TTC549 (cell line): Measurements from ENCODE around the gene CCR8.
"Not testable (repeated sequence)": the region's sequence is repeated elsewhere in the genome, so short reads cannot be mapped to it uniquely, and the experiment has no call there.

Experiments used
- FAIRE-seq: peaks from 2 replicates; lab custom pipeline; 2012; peaks lifted over from hg19 to GRCh38; lab: Jason Lieb, UNC

CCR8 gene

DNA sequence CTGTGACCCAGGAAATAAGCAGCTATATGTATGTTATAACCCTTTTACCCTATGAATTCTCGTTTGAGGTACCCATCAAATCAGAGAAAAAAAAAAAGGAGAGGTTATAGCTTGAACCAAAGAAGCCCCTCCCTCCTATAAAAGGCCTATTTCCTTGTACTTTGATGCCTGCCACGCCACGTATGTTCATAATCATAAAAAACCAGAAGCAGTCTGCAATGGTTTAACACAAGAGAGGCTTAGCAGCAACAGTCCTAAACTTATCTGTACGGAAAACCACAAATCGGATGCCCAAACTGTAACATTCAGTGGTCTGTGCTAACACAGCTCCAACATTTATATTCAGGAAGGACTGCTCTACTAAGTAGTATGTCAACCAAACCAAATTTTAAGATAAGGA is 21.2 kb downstream of the CCR8 start:
- FAIRE-seq = no peak

DNA sequence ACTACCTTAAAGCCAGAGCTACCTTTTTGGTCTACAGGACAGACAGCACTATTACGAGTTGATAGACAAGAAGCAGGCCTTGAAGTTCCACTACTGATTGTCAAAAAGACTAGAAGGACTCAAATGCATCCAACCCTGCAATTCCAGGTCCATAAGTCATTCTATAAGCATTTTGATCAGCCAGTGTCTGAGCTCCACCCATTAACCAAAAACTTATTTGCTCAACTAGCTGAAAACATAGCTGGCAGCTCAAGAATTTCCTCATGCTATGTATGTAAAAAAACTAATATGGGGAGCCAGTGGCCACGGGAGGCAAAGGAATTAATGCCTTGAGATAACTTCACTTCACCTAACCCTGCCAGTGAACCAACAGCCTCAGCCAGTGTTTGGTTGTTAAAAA is 21.6 kb downstream of the CCR8 start:
- not testable (repeated sequence) for FAIRE-seq

DNA sequence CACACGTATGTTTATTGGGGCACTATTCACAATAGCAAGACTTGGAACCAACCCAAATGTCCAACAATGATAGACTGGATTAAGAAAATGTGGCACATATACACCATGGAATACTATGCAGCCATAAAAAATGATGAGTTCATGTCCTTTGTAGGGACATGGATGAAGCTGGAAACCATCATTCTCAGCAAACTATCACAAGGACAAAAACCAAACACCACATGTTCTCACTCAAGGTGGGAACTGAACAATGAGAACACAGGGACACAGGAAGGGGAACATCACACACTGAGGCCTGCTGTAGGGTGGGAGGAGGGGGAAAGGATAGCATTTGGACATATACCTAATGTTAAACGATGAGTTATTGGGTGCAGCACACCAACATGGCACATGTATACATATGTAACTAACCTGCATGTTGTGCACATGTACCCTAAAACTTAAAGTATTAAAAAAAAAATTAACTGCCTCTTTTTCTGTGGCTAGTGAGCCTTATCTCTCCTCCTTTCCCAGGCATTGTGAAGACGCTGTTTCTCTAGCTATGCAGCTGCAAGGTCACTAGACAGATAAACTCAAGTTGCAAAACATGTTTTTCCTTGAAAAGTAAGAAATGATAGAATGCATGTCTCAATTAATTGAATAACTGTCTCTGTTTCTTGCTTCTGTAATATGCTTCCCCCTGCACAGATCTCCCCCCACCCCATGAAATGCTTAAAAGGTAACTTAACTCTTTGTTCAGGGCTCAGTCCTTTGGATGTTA is 23.8 kb downstream of the CCR8 start:
- FAIRE-seq = not testable (repeated sequence)

DNA sequence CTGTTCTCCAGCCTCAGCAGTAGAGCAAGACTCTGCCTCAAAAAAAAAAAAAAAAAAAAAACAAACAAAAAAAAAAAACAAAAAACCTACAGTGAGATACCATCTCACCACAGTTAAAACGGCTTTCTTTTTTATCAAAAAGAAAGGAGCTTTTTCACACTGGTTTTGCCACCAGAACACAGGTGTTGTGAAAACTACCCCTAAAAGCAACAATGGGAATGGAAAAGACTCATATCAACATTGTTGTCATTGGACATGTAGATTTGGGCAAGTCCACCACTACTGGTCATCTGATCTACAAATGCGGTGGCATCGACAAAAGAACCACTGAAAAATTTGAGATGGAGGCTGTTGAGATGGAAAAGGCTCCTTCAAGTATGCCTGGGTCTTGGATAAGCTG is 28.8 kb downstream of the CCR8 start:
- no peak for FAIRE-seq

DNA sequence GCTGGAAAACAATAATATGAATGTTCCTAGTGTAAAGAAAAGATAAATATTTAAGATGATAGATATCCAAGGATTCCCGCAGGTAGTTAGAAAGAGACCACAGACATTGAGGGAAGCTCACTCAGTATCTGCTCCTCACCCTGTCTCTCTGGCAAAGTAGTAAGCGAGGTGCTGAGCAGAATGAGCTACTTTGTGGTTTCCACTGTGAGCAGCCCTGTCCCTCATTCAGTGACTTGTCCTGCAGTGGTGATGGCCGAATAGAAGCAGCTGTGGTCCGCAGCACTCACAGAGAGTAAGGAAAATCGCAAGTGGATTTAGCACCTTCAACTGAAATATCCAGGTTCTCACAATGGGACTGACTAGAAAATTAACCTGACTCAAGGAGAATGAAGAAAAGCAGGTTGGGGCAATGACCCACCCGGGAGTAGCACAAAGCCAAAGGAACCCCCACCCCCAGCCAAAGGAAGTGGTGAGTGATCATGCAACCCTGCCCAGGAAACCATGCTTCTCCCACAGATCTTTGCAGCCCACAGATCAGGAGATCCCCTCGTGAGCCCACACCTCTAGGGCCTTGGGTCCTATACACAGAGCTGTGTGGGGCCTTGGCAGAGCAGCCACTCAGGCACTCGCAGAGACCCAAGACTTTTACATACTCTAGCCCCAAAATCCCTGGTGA is 31.9 kb downstream of the CCR8 start:
- no peak for FAIRE-seq

DNA sequence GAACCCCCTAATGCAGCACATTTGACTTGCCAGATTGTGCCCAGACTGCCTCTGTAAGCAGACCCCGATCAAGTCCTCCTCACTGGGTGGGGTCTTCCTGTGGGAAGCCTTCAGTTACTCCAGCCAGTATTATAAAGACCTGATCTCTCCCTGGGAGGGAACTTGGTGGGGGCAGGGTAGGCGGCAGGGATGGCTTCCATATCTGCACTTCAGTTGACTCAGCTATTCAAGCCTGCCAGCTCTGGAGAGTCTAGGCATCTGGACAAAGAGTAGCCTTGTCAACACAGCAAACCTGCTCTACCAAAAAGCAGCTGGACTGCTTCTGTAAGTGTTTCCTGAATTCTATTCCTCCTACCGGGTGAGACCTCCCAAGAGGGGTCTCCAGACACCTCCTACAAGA is 32.7 kb downstream of the CCR8 start:
- FAIRE-seq = no peak

DNA sequence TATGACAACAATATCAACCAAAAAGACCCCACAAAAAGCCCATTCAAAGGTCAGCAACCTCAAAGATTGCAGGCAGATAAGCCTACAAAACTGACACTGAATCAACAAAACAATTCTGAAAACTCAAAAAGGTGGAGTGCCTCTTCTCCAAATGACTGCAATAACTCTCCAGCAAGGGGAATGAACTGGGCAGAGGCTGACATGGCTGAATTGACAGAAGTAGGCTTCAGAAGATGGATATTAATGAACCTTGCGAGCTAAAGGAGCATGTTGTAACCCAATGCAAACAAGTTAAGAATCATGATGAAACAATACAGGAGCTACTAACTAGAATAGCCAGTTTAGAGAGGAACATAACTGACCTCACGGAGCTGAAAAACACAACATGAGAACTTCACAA is 33.3 kb downstream of the CCR8 start:
- FAIRE-seq = no peak

DNA sequence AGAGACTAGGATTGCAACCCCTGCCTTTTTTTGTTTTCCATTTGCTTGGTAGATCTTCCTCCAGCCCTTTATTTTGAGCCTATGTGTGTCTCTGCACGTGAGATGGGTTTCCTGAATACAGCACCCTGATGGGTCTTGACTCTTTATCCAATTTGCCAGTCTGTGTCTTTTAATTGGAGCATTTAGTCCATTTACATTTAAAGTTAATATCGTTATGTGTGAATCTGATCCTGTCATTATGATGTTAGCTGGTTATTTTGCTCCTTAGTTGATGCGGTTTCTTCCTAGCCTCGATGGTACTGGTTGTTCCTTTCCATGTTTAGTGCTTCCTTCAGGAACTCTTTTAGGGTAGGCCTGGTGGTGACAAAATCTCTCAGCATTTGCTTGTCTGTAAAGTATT is 40.9 kb downstream of the CCR8 start:
- not testable (repeated sequence) for FAIRE-seq

DNA sequence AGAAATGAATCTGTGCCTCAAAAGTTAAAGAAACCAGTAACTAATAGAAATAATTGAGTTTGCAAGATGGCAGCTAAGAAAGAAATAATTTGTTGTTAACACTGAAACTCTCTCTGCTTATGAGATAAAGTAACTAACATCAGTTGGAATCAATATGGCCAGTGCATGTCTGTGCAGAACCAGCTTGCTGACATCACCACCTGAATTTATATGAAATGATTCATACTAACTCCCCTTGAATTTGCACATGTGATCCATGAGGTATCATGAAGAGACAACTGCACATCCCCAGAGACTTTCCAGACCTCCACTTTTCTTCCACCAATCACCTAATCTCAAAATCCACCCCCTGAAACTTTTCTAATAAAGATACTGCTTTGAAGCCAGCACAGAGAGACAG is 43.3 kb downstream of the CCR8 start:
- no peak for FAIRE-seq

DNA sequence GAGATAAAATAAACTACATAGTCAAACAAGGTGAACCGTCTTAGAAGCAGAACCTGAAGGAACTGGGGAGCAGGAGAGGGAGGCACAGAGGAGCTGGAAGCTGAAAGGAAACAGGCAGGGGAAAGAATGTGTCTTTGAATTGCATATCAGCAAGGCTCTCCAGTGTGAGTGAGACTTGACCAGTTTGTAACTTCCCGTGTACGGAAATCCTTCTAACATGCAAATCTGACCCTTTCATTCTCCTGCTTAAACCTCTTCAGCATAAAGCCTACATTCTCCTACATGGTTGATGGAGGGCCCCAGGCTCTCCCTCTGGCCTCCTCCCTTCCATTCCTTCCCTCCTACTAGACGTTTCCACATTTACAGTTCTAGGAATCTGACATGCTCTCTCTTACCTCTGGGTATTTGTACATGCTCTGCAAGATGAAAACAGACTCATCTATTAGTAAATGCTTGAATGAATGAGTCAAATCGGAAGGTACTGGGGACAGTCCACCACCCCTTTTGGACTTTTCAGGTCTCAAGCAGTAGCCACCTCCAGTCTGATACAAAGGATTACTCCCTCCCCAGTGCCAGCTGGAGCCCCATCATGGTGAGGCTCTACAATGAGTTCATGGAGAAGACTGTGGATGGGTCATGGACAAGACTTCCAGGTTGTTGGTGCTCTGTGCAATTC is 47.6 kb downstream of the CCR8 start:
- no peak for FAIRE-seq

DNA sequence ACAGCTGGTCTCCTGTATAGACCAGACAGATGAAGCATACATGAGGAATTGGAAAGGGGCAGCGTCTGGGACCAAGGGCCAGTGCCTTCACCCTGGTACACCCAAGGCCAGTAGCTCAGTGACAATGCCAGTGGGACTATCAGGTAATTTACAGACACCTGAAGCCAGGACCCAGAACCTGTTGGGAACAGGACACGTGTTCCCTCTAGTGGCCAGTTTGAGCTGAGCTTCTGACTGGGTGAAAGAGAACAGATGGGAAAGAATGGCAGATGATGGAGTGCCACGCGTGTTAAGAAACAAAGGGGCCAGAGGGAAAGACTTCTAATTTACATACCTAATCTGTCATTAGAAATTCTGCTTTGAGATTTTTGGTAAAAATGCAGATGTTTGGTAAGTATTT is 48.6 kb downstream of the CCR8 start:
- no peak for FAIRE-seq

DNA sequence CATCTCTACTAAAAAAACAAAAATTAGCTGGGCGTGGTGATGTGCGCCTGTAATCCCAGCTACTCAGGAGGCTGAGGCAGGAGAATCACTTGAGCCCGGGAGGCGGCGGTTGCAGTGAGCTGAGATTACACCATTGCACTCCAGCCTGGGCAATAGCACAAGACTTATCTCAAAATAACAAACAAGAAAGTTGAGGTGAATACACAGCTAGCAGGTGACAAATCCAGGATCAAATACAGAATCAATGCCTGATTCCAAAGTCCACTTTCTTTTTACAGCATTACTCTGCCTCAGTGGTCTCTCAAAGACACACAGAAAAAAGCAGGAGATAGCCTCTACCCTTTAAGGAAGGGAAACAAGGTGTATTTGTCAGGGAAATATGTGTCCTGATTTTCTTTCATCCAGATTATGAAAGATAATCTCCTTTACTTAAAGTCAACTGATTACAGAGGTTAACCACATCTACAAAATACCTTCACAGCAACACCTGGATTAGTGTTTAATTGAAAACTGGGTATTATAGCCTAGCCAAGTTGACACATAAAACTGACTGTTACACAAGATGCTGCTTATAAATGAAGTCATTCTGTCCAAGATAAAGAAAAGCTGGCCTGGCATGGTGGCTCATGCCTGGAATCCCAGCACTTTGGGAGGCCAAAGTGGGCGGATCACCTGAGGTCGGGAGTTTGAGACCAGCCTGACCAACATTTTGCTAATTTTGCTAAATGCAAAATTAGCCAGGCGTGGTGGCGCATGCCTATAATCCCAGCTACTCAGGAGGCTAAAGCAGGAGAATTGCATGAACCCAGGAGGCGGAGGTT is 49.7 kb downstream of the CCR8 start:
- FAIRE-seq = no peak

DNA sequence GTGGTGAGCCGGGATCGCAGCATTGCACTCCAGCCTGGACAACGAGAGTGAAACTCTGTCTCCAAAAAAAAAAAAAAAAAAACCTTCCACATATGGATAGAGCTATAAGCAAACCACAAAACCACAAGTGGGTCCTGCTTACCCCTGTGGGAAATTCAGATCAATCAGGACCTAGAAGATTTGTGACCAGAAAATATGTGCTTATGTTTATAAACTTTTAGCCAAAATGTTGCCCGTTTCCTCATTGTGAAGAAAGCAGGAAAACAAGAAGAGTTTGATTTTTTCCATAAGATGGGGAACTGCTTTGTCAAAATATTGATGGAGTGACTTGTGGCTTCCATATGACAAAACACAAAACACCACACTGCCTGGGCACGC is 50.3 kb downstream of the CCR8 start:
- no peak for FAIRE-seq

DNA sequence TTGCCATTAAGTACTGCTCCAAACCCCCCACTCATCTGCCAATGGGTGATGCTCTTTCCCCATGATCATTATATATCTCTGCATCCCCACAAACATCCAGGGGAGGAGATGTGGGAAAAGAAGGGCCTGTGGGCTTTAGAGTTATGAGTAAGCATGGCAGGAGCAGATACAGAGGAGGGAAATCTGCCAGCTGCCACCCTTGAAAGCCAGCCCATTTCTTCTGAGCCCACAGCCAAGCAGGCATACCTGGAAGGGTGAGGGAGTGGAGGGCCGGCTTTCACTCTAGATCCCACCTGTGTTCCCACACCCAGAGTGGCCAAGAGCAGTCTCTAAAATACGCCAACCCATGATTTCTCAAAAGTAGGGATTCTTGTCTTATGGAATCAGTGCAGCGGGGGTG is 51.9 kb downstream of the CCR8 start:
- FAIRE-seq = no peak
